Spleen (tissue), 7 donors: Measurements from ENCODE around the gene TMCC1.

Source experiments
- POLR2AphosphoS5 ChIP-seq, 3 donors: sonication (generic); formaldehyde crosslinking; IDR thresholded peaks; one replicate each; pipeline ENCODE4 v1.5.1; 2017; ENCODE audit warnings: antibody characterized with exemption in 3 of 3
- TF ChIP-seq, protein P1 (sequence below), 11 experiments: fragments of 200-600 bp in 7 of 11; fragments of 450-650 bp in 4 of 11; sonication (generic) in 4 of 11; IDR thresholded peaks in 8 of 11; conservative IDR thresholded peaks in 3 of 11; 1 replicate in 7 of 11; 2 replicates in 4 of 11; pipeline versions ENCODE4 v1.4.0 to v1.8.0; 2016 to 2021; ENCODE audit warnings: antibody characterized with exemption in 11 of 11, inconsistent platforms in 4 of 11, mild to moderate bottlenecking in 1 of 11
- donor health status: DM: no; HTN: no; CAD: no; lungs with moderate emphysema.
- donor health status: DM: no; HTN: no; CAD: no.
- donor health status: DM: no; HTN: no; CAD: no.

GRCh38 chr3:129855832-129856419, 37.6 kb downstream of the TMCC1 start:
- TF ChIP-seq, protein P1, sequence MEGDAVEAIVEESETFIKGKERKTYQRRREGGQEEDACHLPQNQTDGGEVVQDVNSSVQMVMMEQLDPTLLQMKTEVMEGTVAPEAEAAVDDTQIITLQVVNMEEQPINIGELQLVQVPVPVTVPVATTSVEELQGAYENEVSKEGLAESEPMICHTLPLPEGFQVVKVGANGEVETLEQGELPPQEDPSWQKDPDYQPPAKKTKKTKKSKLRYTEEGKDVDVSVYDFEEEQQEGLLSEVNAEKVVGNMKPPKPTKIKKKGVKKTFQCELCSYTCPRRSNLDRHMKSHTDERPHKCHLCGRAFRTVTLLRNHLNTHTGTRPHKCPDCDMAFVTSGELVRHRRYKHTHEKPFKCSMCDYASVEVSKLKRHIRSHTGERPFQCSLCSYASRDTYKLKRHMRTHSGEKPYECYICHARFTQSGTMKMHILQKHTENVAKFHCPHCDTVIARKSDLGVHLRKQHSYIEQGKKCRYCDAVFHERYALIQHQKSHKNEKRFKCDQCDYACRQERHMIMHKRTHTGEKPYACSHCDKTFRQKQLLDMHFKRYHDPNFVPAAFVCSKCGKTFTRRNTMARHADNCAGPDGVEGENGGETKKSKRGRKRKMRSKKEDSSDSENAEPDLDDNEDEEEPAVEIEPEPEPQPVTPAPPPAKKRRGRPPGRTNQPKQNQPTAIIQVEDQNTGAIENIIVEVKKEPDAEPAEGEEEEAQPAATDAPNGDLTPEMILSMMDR (IDR thresholded peaks at IDR 0.05 in 8 of 11, conservative IDR thresholded peaks at IDR 0.05 in 3 of 11), result no peak
- no peak for TF ChIP-seq POLR2AphosphoS5 (IDR thresholded peaks at IDR 0.05)
